Measurements from ENCODE around the gene USP11.
A peak's percentile ranks its signal among the peaks of the same experiment; 100 is the strongest.

USP11 gene

DNA sequence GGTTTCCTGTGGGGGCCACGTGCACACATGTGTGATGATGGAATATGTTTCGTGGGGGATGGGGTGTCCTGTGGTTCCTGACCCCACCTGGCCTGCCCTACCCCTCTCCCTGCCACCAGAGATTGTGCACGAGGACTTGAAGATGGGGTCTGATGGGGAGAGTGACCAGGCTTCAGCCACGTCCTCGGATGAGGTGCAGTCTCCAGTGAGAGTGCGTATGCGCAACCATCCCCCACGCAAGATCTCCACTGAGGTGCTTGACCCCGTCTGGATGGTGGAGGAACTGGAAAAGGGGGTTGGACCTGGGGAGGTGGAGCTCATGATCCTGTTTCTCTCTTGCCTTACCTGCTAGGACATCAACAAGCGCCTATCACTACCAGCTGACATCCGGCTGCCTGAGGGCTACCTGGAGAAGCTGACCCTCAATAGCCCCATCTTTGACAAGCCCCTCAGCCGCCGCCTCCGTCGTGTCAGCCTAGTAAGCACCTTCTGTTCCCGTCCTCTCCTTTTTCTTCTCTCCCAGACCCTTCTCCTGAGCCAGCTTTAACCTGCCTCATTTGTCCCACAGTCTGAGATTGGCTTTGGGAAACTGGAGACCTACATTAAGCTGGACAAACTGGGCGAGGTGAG lies 8.4 kb upstream of the USP11 start:
- DNase-seq (ENCODE audit: low read depth in 3 of 3), result no peak

DNA sequence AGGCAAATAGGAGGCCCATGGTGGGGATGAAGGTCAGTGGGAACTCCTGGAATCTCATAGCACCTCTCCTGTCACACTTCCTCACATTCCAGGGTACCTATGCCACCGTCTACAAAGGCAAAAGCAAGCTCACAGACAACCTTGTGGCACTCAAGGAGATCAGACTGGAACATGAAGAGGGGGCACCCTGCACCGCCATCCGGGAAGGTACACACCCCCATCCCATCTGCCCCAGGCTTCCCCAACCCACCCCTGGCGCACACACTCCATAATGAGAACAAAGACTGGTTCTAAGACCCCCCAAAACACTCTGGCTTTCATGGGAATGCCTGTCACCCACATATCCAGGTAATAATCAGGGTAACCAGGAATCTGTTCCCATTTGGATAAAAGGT lies 7.9 kb upstream of the USP11 start:
- no peak for DNase-seq (ENCODE audit: low read depth in 3 of 3)

DNA sequence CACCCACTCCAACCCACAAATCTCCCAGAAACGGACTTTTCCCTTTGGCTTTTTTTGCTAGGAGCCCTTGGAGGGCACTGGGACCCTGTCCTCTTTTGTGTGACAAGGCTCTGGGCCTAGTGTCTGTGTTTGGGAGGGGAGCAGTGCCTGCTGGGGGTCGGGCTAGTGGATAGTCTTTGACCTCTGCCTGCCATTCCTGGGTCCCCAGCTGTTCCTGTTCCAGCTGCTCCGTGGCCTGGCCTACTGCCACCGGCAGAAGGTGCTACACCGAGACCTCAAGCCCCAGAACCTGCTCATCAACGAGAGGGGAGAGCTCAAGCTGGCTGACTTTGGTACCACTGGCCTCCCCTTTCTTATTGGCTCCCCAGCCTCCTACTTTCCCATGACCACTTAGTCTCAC lies 6.7 kb upstream of the USP11 start:
- no peak for DNase-seq (ENCODE audit: low read depth in 3 of 3)

DNA sequence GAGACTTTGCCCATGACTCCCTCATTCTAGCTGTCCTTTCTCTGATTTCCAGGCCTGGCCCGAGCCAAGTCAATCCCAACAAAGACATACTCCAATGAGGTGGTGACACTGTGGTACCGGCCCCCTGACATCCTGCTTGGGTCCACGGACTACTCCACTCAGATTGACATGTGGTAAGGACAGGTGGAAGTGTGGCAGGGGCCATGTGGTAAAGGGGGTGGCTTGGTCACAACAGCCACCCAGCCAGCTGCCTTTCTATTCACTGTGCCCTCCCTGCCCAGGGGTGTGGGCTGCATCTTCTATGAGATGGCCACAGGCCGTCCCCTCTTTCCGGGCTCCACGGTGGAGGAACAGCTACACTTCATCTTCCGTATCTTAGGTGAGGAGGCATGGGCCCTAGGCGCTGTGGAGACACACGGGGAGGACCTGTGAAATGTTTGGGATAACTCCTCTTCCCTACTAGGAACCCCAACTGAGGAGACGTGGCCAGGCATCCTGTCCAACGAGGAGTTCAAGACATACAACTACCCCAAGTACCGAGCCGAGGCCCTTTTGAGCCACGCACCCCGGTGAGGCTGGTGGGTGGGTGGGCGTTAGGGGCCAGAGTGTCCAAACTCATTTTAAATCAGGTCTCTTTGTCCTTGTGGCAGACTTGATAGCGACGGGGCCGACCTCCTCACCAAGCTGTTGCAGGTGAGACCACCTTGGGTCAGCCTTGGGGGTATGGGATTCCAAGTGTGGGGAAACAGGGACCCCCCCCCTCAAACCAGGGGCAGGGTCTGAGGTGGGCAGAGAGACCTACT lies 6.1 kb upstream of the USP11 start:
- DNase-seq (ENCODE audit: low read depth in 3 of 3), result no peak

DNA sequence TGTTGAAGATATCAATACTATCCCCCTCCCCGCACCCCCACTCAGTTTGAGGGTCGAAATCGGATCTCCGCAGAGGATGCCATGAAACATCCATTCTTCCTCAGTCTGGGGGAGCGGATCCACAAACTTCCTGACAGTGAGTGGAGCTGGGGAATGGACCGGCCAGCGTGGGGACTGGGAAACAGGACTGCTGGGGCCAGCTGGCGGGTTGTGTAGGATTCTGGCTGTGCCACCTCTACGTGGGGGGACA lies 5.5 kb upstream of the USP11 start:
- no peak for DNase-seq (ENCODE audit: low read depth in 3 of 3)

DNA sequence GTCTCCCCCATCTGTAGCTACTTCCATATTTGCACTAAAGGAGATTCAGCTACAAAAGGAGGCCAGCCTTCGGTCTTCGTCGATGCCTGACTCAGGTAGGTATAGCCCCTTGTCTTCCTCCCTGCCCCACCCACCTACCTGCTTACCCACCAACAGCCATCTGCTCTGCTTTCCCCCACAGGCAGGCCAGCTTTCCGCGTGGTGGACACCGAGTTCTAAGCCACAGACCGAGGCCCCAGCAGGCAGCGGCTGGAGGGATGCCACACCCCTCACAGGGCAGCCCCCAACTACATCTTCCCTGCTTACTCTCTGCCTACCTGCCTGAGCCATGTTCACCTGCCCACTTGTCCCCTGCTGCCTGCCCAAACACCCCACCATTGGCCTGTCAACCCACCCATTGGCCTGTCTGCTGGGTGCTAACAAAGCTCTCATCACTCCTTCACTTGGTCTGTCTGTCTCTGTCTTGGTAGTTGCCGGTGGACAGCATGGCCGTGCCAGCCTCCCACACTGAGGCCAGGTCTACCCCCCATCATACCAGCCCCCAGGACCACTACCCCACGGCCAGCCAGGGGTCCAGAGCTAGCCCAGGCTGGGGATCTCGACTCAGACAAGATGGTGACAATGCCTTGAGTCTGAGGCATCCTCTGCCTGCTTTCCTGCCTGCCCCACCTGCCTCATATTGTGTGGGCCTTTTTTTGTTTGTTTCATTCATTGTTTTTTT lies 4.1 kb upstream of the USP11 start:
- DNase-seq (ENCODE audit: low read depth in 3 of 3), result no peak

DNA sequence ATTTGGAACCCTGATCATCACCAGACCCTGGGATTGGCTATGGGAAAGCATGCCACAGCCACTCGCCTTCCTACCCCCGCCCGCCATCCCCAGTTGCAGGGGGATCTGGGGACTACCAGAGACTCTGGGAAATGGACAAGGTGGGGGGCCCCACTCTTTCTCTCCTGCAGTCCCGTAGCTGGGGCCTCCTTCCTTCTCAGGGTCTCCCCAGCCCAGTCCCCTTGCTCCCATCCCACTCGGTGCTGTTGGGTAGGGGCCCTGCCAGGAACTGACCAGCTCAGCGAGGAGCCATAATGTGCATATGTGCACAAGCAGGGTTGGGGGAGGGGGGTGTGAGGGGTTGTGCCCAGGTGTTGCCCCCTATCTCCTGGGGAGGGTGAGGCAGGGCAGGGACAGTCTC lies 3.4 kb upstream of the USP11 start:
- DNase-seq (ENCODE audit: low read depth in 3 of 3), result no peak

DNA sequence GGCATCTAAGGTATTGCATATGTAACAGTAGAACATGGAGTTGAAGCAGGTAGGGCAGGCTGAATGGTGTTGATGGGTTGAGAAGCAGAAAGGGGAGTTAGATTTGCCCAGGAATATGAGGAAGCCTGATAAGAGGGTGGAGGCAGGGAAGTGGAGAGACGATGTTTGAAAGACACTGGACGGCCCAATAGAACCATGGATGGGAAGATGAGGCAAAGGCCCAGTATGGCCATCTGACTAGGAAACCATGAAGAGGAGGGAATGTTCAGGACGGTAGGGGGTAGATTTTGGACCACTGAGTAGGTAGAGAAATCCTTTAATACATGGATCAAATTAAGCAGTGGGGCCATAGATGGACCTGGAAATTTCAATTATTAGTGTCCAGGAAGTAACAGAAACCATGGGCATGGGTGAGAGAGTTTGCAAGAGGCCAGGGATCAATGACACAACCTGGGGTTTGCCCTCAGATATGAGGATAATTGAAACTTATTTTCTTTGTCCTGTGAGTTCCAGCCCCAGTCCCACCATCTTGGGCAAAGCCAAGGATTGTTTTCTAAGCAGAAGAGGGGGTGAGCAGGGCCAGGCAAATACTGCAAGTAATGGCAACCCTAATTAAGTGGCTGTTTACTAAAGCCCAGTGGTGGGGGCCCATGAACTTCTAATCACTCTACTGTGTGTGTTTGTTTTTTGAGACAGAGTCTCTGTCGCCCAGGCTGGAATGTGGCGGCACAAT lies 2.5 kb upstream of the USP11 start:
- no peak for DNase-seq (ENCODE audit: low read depth in 3 of 3)

DNA sequence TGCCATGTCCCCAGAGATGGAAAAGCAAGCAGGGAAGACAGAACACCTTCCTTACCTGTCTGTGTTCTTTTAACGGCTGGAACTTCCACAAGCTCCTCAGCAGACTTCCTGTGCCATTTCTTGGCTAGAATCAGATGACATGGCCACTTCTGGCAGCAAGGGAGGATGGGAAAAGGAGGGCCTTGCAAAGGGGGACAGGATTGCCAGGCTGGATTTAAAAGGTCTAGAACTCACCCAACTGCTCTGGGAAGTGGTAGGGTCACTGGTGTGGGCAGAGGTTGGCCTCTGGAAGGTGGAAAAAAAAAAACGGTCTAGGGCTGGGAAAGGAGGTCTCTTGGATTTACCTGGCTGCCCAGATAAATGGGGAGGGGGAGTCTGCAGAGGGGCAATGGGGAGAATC lies 1.6 kb upstream of the USP11 start:
- no peak for DNase-seq (ENCODE audit: low read depth in 3 of 3)

DNA sequence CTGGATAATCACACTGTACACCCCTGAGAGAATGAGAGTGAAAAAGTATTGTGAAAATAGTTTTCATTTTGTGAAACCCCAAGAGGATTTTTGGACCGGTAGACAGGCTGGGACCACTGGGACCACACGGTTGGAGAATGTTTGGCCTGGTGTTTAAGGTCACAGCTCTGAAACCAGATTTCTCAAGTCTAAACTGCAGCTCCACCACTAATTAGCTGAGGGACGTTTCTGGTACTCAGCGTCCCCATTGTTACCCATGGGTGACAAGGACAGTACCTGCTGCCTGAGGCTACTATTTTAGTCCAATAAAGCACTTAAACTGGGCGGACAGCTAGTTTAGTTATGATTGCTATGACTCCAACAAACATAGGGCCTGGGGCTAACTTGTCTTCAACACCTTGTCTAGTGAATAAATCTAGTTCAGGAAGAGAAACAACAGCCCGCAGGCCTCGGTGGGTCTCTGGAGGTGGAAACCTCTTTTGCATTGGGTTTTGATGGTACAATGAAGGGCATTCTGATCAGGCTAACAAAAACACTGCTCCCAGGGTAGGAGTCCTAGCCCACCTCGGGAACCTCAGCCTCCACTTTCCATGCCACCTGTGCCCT lies 509 bp upstream of the USP11 start:
- no peak for DNase-seq (ENCODE audit: low read depth in 3 of 3)

DNA sequence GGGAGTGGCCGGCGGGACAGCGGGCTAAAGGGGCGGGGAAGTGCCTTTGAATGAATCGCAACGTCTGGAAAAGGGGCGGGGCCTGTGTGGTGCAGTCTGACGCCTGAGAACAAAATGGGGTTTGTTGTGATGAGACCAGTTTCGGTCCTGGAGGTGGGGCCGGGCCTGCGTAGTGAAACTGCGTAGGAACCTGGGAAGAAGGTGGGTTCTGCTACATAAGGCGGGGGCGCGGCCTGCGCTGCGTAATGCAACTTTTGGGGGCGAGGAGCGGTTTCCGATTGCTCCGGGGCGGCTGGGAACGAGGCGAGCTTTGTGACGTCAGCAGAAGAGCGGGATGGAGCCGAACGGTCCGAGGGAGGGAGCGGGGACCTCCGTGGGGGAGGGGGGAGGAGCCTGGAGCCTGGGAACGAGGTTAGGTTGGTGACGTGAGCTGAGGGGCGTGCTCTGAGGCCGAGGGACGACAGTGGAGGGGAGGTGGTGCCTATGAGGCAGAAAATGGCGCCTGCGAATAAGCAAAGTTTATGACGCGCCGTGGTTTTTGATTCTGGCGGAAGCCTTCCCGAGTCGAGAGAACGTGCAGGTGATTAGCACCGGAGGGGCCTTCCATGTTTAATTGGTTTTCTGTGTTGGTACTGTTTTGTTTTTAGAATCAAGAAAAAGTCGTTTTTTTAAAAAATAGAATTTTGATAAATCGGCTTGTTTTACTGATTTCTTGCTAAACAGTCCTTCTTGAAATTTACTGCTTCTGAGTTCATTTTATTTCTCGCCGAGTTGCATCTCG lies 714 bp downstream of the USP11 start:
- peak; percentile 81 to 89 (median 88) for DNase-seq (ENCODE audit: low read depth in 3 of 3)

DNA sequence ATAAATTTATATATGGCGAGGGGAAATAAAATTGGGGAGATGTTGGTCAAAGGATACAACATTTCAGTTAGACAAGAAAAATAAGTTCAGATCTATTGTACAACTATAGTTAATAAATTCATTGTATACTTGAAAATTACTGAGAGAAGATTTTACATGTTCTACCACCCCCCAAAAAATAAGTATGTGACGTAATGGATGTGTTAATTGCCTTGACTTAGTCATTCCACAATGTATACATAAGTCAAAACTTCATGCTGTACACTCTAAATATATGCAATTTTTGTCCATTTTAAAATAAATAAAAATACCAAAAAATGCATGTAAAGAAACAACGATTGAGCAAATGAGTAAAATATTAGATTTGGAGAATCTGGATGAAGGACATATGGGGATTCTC lies 1.8 kb downstream of the USP11 start:
- DNase-seq (ENCODE audit: low read depth in 3 of 3), result no peak

DNA sequence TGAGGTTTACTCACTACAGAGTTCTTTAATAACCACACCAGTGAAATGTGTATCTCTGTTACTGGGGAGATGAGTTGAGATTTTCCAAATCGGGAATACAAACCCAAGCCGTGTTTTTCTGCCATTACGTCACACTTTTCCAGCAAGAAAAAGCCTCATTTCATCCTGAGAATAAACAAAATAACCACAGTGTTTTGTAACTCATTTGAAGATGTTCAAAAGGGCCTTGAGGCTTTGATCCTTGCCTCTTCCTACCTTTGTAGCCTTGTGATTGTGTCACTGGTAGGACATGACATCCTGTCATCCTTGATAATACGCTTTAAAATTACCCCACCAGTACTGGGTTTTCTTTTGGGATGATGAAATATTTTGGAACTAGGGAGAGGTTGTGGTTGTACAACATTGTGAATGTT lies 2.9 kb downstream of the USP11 start:
- no peak for DNase-seq (ENCODE audit: low read depth in 3 of 3)

DNA sequence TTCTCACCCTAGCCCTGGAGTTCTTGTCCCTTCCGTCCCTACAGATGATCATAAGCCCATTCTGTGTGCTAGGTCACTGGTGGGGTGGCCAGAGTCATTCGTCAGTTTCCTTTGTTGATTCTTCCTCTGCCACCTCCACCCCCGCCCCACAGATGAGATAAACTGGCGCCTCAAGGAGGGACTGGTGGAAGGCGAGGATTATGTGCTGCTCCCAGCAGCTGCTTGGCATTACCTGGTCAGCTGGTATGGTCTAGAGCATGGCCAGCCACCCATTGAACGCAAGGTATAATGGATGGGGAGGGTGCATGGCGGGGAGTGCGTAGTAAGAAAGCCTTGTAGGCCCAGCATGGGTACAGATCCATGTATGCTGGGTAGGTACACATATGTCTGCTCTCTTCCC lies 6.4 kb downstream of the USP11 start:
- DNase-seq (ENCODE audit: low read depth in 3 of 3), result no peak

DNA sequence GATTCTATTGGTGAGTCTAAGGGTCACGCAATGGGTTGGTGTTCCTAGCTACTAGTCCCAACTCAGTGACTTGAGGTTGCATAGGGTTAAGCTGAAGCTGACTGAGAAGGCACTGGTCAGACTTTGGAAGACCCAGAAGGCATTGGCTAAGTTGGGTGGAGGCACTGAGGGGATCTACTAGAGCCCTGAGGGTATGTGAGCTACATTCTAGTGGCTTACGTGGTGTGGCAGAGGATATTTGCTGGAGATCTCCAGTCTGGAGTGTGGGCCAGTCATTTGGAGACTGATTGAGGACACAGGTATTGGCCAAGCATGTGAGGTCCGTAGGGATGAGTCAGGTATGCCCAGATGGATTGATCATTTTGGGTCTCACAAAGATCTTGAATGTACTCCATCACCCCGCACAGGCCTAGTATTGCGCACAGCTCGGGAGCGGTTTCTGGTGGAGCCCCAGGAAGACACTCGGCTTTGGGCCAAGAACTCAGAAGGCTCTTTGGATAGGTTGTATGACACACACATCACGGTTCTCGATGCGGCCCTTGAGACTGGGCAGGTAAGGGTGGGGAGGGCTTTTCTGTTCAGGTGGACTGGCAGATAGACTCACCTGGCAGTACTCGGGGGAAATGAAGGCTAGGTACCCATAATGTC lies 7.2 kb downstream of the USP11 start:
- no peak for DNase-seq (ENCODE audit: low read depth in 3 of 3)

DNA sequence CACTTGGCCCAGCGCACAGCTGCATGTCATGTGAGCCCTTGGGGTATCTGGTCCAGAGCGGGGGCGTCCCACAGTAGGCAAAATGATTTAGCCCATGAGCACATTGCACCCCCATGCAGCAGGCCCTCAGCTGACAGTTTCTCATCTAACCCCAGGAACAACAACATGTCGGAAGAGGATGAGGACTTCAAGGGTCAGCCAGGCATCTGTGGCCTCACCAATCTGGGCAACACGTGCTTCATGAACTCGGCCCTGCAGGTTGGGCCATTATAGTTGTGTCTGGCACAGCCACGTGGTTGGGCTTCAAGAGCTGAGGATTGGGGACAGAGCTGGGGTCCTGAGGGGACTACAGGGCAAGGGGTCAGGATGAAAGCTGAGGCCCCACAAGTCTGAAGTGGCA lies 7.8 kb downstream of the USP11 start:
- no peak for DNase-seq (ENCODE audit: low read depth in 3 of 3)

DNA sequence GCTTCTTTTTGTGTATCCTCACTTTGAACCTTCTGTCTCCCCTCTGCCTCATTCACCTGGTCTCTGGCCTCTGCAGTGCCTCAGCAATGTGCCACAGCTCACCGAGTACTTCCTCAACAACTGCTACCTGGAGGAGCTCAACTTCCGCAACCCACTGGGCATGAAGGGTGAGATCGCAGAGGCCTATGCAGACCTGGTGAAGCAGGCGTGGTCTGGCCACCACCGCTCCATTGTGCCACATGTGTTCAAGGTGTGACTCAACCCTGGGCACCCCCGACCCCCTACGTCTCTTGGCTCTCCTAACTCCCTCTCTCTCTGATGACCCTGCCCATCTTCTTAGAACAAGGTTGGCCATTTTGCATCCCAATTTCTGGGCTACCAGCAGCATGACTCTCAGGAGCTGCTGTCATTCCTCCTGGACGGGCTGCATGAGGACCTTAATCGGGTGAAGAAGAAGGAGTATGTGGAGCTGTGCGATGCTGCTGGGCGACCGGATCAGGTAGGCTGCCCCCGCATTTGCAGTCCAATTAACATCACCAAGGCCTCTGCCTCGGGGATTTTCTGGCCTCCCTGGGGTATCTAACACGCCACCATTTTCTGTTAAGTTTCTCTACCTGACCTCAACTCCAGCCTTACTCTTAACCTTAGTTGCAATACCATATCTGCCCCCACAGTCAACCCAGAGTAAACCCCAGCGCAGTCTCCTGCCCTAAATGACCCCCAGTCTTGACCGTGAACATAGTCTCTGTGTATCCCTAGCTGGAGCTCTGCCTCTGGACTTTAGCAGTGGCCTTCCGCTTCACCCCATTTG lies 8.6 kb downstream of the USP11 start:
- DNase-seq (ENCODE audit: low read depth in 3 of 3), result no peak

DNA sequence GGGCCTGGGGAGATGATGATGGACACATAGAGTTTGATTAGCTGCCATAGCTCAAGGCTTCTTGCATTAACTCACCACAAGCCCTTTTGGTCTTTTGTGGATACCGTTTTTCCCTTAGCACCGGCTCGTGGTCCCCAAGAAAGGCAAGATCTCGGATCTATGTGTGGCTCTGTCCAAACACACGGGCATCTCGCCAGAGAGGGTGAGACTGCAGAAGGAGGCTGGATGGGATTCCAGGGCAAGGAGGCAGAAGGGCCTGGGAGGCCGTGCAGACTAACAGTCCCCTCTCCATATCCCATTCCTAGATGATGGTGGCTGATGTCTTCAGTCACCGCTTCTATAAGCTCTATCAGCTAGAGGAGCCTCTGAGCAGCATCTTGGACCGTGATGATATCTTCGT lies 9.5 kb downstream of the USP11 start:
- DNase-seq (ENCODE audit: low read depth in 3 of 3), result no peak

DNA sequence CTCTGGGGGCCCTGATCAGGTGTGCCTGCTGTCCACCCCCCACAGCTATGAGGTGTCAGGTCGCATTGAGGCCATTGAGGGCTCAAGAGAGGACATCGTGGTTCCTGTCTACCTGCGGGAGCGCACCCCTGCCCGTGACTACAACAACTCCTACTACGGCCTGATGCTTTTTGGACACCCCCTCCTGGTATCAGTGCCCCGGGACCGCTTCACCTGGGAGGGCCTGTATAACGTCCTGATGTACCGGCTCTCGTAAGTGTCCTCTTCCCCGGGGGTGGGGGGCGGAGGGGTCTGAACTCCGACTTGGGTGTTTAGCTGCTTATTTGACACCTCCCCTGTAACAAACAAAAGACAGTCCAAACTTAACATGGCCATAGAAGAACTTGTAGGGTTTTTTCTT lies 10.5 kb downstream of the USP11 start:
- DNase-seq (ENCODE audit: low read depth in 3 of 3), result no peak

DNA sequence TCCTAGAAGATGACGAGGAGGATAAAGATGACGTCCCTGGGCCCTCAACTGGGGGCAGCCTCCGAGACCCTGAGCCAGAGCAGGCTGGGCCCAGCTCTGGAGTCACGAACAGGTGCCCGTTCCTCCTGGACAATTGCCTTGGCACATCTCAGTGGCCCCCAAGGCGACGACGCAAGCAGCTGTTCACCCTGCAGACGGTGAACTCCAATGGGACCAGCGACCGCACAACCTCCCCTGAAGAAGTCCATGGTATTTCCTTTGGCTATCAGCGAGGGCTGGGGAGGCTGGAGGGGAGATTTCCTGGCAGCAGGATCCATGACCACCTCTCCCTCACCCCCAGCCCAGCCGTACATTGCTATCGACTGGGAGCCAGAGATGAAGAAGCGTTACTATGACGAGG lies 11.9 kb downstream of the USP11 start:
- DNase-seq (ENCODE audit: low read depth in 3 of 3), result no peak

Measured in stimulated activated CD4-positive, alpha-beta T cell treated with anti-CD3 and anti-CD28 coated beads, TNF-alpha, amount 100 ng/mL, for 48 hours (primary cell).